DMS53 treated with DMSO at 0.1 percent for 48 hours (cell line): Measurements from ENCODE around the gene LGALS7B.
A peak's percentile ranks its signal among the peaks of the same experiment; 100 is the strongest.
"Not testable (repeated sequence)": the region's sequence is repeated elsewhere in the genome, so short reads cannot be mapped to it uniquely, and the experiment has no call there.

Experiments
- DNase-seq: peaks from one replicate; lab custom pipeline; 2025; ENCODE audit not compliant: unreplicated experiment; lab: John Stamatoyannopoulos, UW

LGALS7B gene

DNA sequence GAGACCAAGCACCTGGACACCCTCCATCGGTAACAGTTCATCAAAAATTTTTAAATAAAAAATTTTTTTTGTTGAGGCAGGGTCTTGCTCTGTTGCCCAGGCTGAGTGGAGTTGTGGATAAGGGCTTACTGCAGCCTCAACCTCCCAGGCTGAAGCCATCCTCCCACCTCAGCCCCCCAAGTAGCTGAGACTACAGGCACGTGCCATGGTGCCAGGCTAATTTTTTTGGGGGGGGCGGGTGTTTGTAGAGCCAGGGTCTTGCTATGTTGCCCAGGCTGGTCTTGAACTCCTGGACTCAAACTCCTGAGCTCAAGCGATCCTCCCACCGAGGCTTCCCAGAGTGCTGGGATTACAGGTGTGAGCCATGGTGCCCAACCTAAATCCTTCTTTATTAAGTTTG, 4.7 kb downstream of the LGALS7B start:
- DNase-seq = no peak

DNA sequence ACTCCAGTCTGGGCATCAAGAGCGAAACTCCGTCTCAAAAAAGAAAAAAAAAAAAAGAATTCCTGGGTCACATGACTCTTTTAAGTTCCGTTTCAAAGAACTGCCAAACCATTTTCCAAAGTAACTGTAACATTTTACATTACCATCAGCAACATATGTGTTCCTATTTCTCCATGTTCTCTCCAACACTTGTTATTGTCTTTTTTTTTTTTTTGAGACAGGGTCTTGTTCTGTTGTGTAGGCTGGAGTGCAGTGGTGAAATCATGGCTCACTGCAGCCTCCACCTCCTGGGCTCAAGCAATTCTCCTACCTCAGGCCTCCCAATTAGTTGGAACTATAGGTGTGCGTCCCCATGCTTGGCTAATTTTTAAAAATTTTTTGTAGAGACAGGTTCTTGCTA, 6.5 kb downstream of the LGALS7B start:
- DNase-seq = no peak

DNA sequence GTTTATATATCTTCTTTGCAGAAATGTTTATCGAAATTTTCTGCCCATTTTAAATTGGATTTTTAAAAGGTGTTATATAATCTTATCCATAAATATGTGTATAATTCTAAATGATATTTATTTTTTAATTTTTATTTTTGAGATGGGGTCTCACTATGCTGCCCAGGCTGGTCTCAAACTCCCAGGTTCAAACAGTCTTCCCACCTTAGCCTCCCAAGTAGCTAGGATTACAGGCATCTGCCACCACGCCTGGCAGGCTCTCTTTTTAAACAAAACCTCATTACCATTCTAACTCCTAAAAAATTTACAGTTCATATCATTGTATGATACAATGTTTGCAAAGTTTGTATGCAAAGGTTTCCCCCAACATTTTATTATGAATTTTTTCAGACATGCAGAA, 7.2 kb downstream of the LGALS7B start:
- DNase-seq = no peak

DNA sequence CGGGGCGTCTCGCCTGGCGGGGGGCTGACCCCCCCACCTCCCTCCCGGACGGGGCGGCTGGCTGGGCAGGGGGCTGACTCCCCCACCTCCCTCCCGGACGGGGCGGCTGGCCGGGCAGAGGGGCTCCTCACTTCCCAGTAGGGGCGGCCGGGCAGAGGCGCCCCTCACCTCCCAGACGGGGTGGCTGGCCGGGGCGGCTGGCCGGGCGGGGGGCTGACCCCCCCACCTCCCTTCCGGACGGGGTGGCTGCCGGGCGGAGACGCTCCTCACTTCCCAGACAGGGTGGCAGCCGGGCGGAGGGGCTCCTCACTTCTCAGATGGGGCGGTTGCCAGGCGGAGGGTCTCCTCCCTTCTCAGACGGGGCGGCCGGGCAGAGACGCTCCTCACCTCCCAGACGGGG, 8.8 kb downstream of the LGALS7B start:
- not testable (repeated sequence) for DNase-seq

DNA sequence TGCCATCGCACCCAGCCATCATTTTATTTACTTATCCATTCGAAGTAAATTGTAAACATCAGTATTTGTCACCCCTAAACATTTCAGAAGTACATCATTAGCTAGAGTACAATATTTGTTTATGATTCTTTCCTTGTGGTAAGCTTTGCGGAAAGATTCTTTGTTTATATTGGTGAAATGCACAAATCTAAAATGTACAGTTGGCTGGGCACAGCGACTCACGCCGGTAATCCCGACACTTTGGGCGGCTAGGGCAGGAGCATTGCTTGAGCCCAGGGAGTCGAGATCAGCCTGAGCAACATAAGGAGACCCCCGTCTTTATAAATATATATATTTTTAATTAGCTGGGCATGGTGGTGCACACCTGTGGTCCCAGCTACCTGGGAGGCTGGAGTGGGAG, 10.1 kb downstream of the LGALS7B start:
- peak; percentile 37 for DNase-seq

DNA sequence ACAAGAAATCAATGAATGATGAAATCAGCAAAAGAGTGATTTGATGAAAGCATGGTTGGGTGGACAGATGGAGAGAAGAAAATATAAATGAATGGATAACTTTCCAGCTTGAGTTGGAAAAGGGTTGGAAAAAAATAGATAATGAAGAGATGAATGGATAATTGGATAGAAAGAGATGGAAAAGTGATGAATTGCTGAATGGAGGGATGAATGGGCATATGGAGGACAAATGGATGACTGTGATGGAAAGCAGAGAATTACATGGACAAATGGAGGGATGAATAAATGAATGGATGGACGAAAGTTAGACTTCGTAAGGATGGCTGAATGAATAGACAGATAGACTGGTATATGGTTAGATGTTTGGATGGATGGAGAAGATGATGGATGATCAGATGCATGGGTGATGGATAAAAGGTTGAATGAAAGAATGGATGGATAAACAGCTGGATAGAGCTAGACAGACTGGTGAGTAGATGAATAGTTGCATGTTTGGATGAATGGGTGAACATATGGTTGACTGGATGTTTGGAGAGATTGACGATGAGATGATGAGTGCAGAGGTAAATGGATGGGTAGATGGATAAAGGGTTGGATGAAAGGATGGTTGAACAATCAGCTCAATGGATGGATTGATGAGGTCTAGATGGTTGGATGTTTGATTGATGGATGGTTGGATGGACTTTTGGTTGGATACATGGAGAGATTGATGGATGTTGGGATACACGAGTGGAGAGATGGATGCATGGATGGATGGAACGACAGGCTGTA, 11.8 kb downstream of the LGALS7B start:
- DNase-seq = no peak

DNA sequence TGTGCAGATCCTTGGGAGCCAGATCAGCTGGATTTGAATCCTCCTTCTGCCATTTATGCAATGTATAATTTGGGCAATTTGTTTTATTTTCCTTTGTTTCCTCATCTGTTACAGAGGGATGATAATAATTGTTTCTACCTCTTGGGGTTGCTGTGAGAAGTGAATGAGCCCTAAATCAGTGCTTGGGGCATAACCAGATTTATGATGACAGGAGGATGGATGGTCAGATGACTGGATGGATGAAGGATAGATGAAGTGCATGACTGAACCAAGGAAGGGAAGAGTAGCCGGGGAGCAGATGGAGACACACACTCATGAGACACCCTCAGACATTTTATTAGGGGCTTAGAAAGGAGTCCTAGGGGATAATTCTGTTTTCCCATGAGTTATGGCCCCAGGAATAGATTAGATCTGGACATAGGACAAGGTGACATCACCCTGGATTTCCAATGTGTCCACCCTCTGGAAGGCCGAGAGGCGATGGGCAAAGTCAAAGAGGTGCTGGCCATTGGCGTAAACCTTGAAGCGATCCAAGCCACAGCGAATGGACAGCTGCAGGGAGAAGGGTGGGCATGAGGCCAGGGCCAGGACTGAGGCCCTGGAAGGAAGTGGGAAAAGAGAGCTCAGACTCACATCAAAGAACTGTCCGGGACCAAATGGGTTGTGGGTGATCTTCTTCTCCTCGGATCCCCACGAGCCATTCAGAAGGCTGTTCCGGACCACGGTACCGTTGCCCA, 12.5 kb downstream of the LGALS7B start:
- no peak for DNase-seq

DNA sequence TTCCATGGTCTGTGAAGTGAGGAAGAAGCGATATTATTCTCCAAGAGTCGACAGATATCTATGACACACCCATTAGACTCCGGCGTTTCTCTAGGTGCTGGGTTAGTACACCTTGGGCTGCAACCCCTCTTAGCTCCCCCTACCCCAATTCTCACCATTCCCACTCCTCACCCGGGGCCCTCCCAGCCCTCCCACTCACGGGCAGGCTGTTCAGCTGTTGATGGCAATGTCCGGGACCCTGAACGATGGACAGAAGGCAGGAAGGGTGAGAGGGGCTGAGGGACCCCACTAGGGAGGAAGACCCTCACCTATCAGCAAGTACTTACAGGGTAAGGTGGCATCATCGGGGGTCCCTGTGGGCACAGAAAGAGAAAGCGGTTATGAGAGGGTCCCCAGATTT, 14.5 kb downstream of the LGALS7B start:
- no peak for DNase-seq

DNA sequence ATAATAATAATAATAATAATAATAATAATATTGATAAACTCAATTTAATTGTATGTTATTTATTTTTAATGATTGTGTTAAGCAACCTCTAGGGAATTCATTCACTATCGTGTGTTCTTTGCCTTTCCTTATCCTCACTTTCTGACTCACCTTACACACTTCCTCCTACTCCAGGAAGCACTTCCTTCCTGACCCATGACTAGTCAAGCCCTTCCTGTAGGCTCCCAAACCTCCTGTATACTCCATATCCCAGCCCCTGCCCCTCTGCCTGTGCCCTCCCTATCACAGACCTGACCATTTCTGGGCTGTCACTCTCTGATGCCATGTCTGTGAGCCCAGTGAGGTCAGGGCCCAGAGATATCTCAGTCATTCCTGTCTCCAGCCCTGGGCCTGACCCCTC, 16.2 kb downstream of the LGALS7B start:
- DNase-seq = no peak

DNA sequence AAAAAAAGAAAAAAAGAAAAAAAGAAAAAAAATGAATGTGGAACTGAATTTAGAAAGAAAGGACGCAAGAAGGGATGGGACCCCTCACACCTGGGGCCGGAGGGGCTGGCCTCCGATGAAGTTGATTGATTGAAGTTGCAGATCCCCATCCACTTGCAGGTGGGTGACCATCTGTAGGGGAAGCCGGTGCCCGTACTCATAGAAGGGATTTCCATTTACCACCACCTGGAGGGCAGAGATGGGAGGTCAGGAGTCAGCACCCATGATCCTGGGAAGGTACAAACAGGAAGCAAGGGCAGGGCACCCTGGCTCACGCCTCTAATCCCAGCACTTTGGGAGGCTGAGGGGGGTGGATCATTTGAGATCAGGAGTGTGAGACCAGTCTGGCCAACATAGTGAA, 17.4 kb downstream of the LGALS7B start:
- no peak for DNase-seq

DNA sequence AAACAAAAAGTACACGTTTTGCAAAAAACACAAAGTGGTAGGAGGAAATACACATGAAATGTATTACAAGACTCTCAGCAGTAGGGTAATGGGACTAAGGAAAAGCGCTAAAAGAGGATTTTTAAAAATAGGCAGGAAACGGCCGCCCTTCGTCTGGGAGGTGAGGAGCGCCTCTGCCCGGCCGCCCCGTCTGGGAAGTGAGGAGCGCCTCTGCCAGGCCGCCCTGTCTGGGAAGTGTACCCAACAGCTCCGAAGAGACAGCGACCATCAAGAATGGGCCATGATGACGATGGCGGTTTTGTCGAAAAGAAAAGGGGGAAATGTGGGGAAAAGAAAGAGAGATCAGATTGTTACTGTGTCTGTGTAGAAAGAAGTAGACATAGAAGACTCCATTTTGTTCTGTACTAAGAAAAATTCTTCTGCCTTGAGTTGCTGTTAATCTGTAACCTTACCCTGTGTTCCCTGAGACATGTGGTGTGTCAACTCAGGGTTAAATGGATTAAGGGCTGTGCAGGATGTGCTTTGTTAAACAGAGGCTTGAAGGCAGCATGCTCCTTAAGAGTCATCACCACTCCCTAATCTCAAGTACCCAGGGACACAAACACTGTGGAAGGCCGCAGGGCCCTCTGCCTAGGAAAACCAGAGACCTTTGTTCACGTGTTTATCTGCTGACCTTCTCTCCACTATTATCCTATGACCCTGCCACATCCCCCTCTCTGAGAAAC, 18.5 kb downstream of the LGALS7B start:
- peak; percentile 14 for DNase-seq

DNA sequence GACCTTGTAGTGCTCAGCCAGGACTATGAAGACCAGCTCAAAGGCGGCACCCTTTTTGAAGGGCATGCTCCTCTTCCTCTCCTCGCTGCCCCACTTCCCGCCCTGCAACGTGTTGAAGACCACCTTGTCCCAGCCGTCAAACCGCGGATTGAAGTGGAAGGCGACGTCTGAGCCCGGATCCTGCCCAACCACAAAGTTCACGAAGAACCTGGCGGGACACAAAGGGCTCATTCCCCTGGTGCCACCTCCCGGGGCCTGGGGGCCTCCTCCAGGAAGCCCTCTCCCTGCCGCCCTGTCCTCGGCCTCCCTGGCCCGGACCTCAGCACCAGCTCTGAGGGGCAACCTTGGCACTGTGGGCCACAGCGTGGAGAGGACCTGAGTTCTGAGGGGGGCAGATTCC, 19.7 kb downstream of the LGALS7B start:
- no peak for DNase-seq

DNA sequence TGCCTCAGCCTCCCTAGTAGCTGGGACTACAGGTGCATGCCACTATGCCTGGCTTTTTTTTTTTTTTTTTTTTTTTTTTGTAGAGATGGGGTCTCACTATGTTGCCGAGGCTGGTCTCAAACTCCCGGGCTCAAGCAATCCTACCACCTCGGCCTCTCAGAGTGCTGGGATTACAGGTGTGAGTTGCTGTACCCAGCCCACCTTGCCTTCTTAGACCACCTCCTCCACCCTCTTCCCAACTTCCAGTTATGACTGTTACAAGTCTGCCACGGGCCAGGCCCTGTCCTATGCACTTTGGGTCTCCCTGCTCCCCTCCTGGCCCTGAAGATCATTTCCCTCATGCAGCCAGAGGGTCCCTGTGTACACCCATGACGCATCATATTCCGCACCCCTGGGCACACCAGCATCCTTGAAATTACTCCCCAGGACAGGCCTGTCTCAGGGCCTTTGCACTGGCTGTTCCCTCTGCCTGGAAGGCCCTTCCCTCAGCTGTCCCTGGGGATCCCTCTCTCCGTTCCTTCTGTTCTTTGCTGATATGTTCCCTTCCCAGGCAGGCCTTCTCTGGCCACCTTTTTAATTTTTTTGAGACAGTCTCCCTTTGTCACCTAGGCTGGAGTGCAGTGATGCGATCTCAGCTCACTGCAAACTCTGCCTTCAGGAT, 20.7 kb downstream of the LGALS7B start:
- no peak for DNase-seq

DNA sequence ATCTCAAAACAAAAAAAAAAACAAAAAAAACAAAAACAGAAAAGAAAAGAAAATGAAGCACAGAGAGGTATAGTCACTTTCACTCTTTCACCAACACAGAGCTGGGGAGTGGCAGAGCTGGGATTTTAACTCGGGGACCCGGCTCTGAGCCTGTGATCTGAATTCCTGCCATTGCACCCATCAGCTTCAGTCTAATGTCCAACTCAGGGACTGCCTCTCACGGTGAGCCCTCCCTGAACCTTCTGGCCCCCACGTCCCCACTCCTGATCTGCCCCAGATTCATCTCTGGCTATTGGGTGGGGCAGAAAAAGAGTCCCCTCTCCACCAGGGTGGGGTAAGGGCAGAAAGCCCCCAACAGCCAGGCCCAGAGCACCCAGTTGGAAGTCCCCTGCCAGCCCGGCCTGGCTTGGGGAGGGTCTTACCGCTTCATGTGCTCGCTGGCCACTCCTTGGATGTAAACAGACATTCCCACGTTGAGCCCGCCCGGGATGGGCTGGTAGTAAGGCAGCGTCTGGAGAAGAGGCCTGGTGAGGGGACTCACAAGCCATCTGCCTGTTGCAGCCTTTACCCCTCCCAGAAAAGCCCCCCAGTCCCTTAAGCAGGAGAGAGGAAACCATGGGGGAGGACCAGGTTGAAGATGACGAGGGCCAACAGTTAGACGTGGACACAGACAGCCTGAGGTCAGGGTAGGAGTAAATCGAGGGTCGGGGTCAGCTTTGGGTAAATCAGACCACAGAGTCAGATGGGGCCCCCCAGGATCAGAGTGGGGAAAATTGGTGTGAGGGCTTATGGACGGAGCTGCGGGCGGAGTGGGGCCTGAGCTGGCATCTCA, 23.2 kb downstream of the LGALS7B start:
- no peak for DNase-seq

DNA sequence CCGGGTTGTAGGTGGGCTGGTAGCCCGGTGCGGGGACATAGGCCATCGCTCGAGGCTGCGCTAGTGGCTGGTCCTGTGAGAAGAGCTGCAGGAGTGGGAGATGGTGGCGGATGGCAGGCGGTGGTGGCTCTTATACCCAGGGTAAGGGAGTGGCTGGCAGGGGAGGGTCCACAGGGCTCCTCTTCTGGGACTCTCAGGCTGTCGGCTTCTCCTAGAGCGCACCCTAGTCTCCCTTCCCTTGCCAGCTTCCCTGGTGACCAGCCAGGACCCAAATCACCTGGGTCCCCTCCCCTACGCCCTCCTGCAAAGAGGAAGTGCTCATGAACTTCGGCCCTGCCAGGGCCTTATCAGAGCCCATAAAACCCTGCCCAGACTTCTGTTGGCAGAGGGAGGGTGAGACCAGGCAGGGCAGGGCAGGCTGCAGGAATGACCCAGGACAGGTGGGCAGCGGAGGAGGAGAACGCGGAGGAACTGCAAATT, 23.9 kb downstream of the LGALS7B start, which contains the start of gene LGALS4:
LGALS4 (minus strand) TSS at position 105 of the 480 bp plus-strand sequence; CDS start at position 46, 59 bp downstream.
- no peak for DNase-seq

DNA sequence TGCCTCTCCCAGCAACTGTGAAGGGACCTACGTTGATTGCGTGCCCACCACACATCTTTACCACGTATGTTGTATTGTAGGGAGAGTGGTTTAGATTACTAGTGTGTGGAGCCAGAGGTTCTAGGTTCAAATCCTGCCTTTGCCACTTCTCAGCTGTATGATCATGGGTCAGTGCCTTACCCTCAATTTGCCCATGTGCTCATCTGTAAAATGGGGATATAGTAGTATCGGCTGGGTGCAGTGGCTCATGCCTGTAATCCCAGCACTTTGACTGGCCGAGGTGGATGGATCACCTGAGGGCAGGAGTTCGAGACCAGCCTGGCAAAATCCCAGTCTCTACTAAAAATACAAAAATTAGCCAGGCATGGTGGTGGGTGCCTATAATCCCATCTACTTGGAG, 24.3 kb downstream of the LGALS7B start:
- DNase-seq = no peak

DNA sequence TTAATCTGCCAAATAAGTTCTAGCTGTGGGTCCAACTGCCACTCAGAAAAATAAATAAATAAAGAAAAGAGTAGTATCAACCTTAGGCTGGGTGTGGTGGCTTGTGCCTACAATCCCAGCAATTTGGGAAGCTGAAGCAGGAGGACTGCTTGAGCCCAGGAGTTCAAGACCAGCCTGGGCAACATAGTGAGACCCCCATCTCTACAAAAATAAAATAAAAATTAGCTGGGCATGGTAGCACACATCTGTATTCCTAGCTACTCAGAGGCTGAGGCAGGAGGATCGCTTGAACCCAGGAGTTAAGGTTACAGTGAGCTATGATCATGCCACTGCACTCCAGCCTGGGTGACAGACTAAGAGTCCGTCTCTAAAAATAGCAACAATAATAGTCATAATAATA, 24.9 kb downstream of the LGALS7B start:
- not testable (repeated sequence) for DNase-seq

DNA sequence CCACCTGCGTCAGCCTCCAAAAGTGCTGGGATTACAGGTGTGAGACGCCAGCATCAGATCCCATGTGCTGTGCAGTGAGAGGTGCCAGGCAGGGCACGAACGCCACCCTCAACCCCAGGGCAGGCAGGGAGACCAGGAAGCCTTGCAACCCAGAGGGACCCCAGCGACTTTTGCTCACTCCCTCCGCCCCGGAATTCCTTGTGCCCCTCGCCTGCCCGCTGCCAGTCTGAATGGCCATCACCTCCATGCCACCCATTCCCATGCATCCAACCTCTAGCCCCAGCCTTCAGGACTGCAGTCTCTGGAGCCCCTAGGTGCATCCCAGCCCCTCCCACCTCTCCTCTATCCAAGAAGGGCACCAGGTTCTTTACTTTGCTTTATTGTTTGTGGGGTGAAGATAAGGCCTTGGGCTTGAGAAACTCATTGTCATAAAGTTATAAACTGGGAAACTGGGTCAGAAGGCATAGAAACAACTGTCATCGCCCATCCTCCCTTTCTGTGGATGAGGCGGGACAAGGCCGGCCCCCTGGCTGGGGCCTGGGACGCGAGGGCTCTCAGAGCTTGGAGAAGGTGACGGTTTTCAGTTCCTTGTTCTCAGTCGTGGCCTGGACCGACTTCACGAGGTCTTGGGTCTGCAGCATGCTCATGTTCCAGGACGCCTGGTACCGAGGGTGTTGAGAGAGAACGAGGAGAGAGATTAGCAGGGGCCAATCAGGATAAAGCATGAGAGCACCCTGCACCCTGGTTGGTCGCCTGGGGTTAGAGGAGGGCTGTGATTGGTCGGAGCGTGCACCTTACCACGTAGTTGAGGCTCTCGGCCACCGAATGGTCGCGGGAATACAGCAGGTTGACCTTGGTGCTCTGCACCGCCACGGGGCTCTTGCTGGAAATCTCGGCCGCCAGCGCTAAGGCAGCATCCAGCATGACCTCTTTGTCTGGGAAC, 26.3 kb downstream of the LGALS7B start:
- DNase-seq = no peak

DNA sequence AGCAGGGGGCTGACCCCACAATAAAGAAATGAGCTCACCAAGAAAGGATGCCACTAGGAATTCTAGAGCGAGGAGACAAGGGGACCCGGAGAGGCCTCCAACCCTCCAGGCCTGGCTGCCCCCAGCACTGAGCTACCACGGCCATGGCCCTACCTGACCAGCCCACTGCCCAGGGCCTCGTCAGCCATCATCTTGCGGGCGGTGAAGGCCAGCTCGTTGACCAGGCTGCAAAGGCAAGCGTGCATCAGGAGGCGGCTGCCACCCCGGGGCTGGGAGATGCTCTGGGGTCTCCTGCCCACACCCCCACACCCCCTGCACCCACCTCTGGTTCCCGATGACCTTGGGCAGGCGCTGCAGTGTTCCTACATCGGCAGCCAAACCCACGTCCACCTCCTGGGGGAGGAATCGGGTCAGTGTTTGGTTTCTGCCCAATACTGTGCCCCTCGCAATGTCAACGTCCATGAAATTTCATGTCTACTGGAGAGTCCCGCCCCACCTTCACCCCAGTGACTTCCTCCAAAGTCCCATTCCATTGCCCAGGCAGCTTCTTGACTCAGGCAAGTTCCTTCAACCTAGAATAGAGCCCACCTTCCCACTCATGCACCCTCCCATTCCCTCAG, 27.2 kb downstream of the LGALS7B start:
- DNase-seq = no peak
